H1 (cell line): ENCODE results near the gene MRPL16. TPM values are rescaled to one million over a fixed set of nuclear protein-coding genes. Genes with fewer than 3 reads are reported as not detected.

Experiments used
- CTCF ChIA-PET: fragments of 300-600 bp; sonication (Branson Sonifier 250); formaldehyde crosslinking; loops from one replicate; lab custom pipeline; 2021; ENCODE audit not compliant: partially characterized antibody; lab: Charles Lee
- POLR2A ChIA-PET: fragments of 300-600 bp; sonication (Branson Sonifier 250); formaldehyde crosslinking; loops from one replicate; lab custom pipeline; 2021; ENCODE audit warnings: inconsistent platforms; ENCODE audit not compliant: partially characterized antibody; lab: Charles Lee
- DNase-seq, 2 experiments: peaks; one replicate each; pipeline versions ENCODE4 v3.0.0 to v3.0.0-alpha.2; 2010 to 2022; ENCODE audit warnings: low spot score in 2 of 2, low read depth in 1 of 2, mixed read lengths in 1 of 2
- FAIRE-seq: peaks from 2 replicates; lab custom pipeline; 2011; peaks lifted over from hg19 to GRCh38; lab: Jason Lieb, UNC
- H2AFZ ChIP-seq: 2 replicates; pipeline ENCODE4 v1.8.1; 2012; ENCODE audit warnings: low read length, inconsistent platforms
- H2AK5ac ChIP-seq: 2 replicates; pipeline ENCODE4 v1.6.1; 2013; ENCODE audit warnings: low read depth, low read length
- H2BK120ac ChIP-seq: replicated peaks from 2 replicates; pipeline ENCODE3; 2013; ENCODE audit warnings: low read depth, low read length, inconsistent platforms
- H2BK12ac ChIP-seq: 2 replicates; pipeline ENCODE4 v1.6.1; 2013; ENCODE audit warnings: low read depth, low read length
- H2BK15ac ChIP-seq: 2 replicates; pipeline ENCODE4 v1.6.1; 2013; ENCODE audit warnings: low read length
- H2BK20ac ChIP-seq: 2 replicates; pipeline ENCODE4 v1.6.1; 2013; ENCODE audit warnings: low read length
- H2BK5ac ChIP-seq: 2 replicates; pipeline ENCODE4 v1.6.1; 2013; ENCODE audit warnings: low read depth, low read length
- H3K14ac ChIP-seq: 2 replicates; pipeline ENCODE4 v1.6.1; 2013; ENCODE audit warnings: inconsistent platforms; ENCODE audit not compliant: insufficient read length
- H3K18ac ChIP-seq: 2 replicates; pipeline ENCODE4 v1.6.1; 2013; ENCODE audit warnings: low read length; ENCODE audit errors: extremely low read depth
- H3K23ac ChIP-seq: 2 replicates; pipeline ENCODE4 v1.6.1; 2013; ENCODE audit warnings: inconsistent platforms; ENCODE audit not compliant: insufficient read length
- H3K23me2 ChIP-seq: 2 replicates; pipeline ENCODE4 v1.6.1; 2013; ENCODE audit warnings: low read depth, low read length
- H3K27ac ChIP-seq: 2 replicates; pipeline ENCODE4 v1.6.1; 2011; ENCODE audit warnings: low read depth, low read length, inconsistent platforms
- H3K27me3 ChIP-seq, 4 experiments: replicated peaks in 1 of 4; 1 replicate in 1 of 4; 2 replicates in 3 of 4; pipeline versions ENCODE4 v1.6.1 to v1.8.1; 2011 to 2013; ENCODE audit warnings: low read length in 3 of 4, mild to moderate bottlenecking in 3 of 4, inconsistent platforms in 2 of 4, mixed read lengths in 2 of 4, moderate library complexity in 1 of 4; ENCODE audit not compliant: control insufficient read depth in 3 of 4, insufficient read depth in 3 of 4; ENCODE audit errors: extremely low read depth in 1 of 4
- H3K36me3 ChIP-seq, 4 experiments: 2 replicates each; pipeline versions ENCODE4 v1.6.1 to v1.8.1; 2011 to 2013; ENCODE audit warnings: mild to moderate bottlenecking in 4 of 4, low read length in 3 of 4, moderate library complexity in 2 of 4, control low read depth in 1 of 4, inconsistent platforms in 1 of 4; ENCODE audit not compliant: insufficient read depth in 4 of 4, control insufficient read depth in 2 of 4
- H3K4ac ChIP-seq: replicated peaks from 2 replicates; pipeline ENCODE3; 2013; ENCODE audit warnings: low read length, low read depth, mixed read lengths, inconsistent platforms; ENCODE audit not compliant: insufficient read length
- H3K4me1 ChIP-seq, 4 experiments: replicated peaks in 1 of 4; 1 replicate in 1 of 4; 2 replicates in 3 of 4; pipeline versions ENCODE4 v1.6.1 to v1.8.1; 2011 to 2013; ENCODE audit warnings: low read length in 3 of 4, inconsistent platforms in 2 of 4, mixed read lengths in 1 of 4; ENCODE audit not compliant: insufficient read depth in 4 of 4, control insufficient read depth in 3 of 4
- H3K4me2 ChIP-seq, 2 experiments: 2 replicates each; pipeline versions ENCODE4 v1.6.1 to v1.8.1; 2011 to 2013; ENCODE audit warnings: low read depth in 2 of 2, low read length in 2 of 2, control low read depth in 1 of 2, inconsistent platforms in 1 of 2, mild to moderate bottlenecking in 1 of 2; ENCODE audit not compliant: insufficient read depth in 1 of 2
- H3K4me3 ChIP-seq, 4 experiments: fragments of 200-600, 300-600 bp in 1 of 4; sonication (generic), shearing (Covaris generic), sonication (Bioruptor Twin) in 1 of 4; 2 replicates each; pipeline versions ENCODE4 v1.5.1 to v1.8.1; 2011 to 2016; ENCODE audit warnings: low read length in 4 of 4, low read depth in 3 of 4, control low read depth in 2 of 4, inconsistent platforms in 2 of 4, mild to moderate bottlenecking in 2 of 4, mixed read lengths in 1 of 4, moderate library complexity in 1 of 4; ENCODE audit not compliant: insufficient read depth in 2 of 4; ENCODE audit errors: extremely low read depth in 1 of 4
- H3K56ac ChIP-seq: replicated peaks from 2 replicates; pipeline ENCODE3; 2013; ENCODE audit warnings: low read depth, mild to moderate bottlenecking, mixed read lengths, low read length, inconsistent platforms; ENCODE audit not compliant: insufficient read length
- H3K79me1 ChIP-seq: 2 replicates; pipeline ENCODE4 v1.6.1; 2013; ENCODE audit warnings: low read depth, low read length, control low read depth
- H3K79me2 ChIP-seq, 2 experiments: 2 replicates each; pipeline versions ENCODE4 v1.6.1 to v1.8.1; 2012 to 2013; ENCODE audit warnings: low read length in 2 of 2, mild to moderate bottlenecking in 2 of 2, inconsistent platforms in 1 of 2; ENCODE audit not compliant: insufficient read depth in 2 of 2, control insufficient read depth in 1 of 2
- H3K9ac ChIP-seq, 4 experiments: replicated peaks in 1 of 4; 1 replicate in 1 of 4; 2 replicates in 3 of 4; pipeline versions ENCODE4 v1.6.1 to v1.8.1; 2011 to 2013; ENCODE audit warnings: low read depth in 3 of 4, low read length in 3 of 4, control low read depth in 2 of 4, mild to moderate bottlenecking in 2 of 4, moderate library complexity in 2 of 4, inconsistent platforms in 1 of 4; ENCODE audit errors: extremely low read depth in 1 of 4
- H3K9me3 ChIP-seq, 2 experiments: 2 replicates each; pipeline versions ENCODE4 v1.6.1 to v1.8.1; 2012 to 2013; ENCODE audit warnings: mild to moderate bottlenecking in 2 of 2, moderate library complexity in 2 of 2, control low read depth in 1 of 2, inconsistent platforms in 1 of 2, low read depth in 1 of 2, low read length in 1 of 2, mixed read lengths in 1 of 2; ENCODE audit not compliant: insufficient read depth in 2 of 2
- H4K20me1 ChIP-seq, 2 experiments: replicated peaks in 1 of 2; 2 replicates each; pipeline versions ENCODE3 to v1.8.1; 2011 to 2013; ENCODE audit warnings: inconsistent platforms in 2 of 2, low read length in 2 of 2, mild to moderate bottlenecking in 1 of 2; ENCODE audit not compliant: insufficient read depth in 2 of 2, control insufficient read depth in 1 of 2
- H4K5ac ChIP-seq: 2 replicates; pipeline ENCODE4 v1.6.1; 2013; ENCODE audit warnings: low read length, low read depth, mixed read lengths, inconsistent platforms; ENCODE audit not compliant: insufficient read length
- H4K8ac ChIP-seq: 2 replicates; pipeline ENCODE4 v1.8.0; 2013; ENCODE audit warnings: mild to moderate bottlenecking, moderate library complexity, low read length, inconsistent platforms; ENCODE audit not compliant: insufficient read depth; ENCODE audit errors: extremely low read depth
- H4K91ac ChIP-seq: replicated peaks from 2 replicates; pipeline ENCODE3; 2013; ENCODE audit warnings: low read length, mixed read lengths, inconsistent platforms; ENCODE audit not compliant: insufficient read length
- HDAC6 ChIP-seq: IDR thresholded peaks from one replicate; pipeline ENCODE4 v1.7.1; 2012; ENCODE audit warnings: low read depth, mild to moderate bottlenecking, inconsistent platforms, low read length, moderate library complexity
- JUN ChIP-seq: IDR thresholded peaks from 2 replicates; pipeline ENCODE4 v1.6.1; 2011; ENCODE audit warnings: low read depth, mild to moderate bottlenecking, improper control_type of control experiment, low read length
- NRF1 ChIP-seq: IDR thresholded peaks from 2 replicates; pipeline ENCODE4 v1.6.1; 2011; ENCODE audit warnings: mild to moderate bottlenecking, low read depth, low read length, improper control_type of control experiment
- RNF2 ChIP-seq: fragments of 200-900, 300-1000 bp; sonication (generic); IDR thresholded peaks from 2 replicates; pipeline ENCODE4 v1.7.1; 2016; ENCODE audit warnings: borderline replicate concordance, low read depth, mild to moderate bottlenecking, antibody characterized with exemption, low read length; ENCODE audit not compliant: poor library complexity, severe bottlenecking; ENCODE audit errors: missing control alignments
- SAP30 ChIP-seq: fragments of 300-600 bp; sonication (generic); IDR thresholded peaks from 2 replicates; pipeline ENCODE4 v1.7.1; 2012; ENCODE audit warnings: low read length, moderate library complexity, mild to moderate bottlenecking, inconsistent platforms; ENCODE audit not compliant: insufficient read depth, insufficient replicate concordance
- SP4 ChIP-seq: IDR thresholded peaks from 2 replicates; pipeline ENCODE4 v1.6.1; 2012; ENCODE audit warnings: low read length, inconsistent platforms
- SUZ12 ChIP-seq: fragments of 200-600 bp; sonication (generic); IDR thresholded peaks from 2 replicates; pipeline ENCODE4 v1.6.1; 2012; ENCODE audit warnings: mild to moderate bottlenecking, inconsistent platforms, low read length, moderate library complexity, mixed read lengths
- TCF12 ChIP-seq: IDR thresholded peaks from 2 replicates; pipeline ENCODE4 v1.6.1; 2011; ENCODE audit warnings: low read depth, mild to moderate bottlenecking, low read length
- WGBS, 2 experiments: shearing (Covaris generic) in 1 of 2; methylation state at CpG; one replicate each; pipeline versions ENCODE4 v1.1.6 to v1.1.7; 2013 to 2015; ENCODE audit warnings: low lambda C conversion rate in 2 of 2, mixed read lengths in 2 of 2, inconsistent platforms in 1 of 2, low coverage in 1 of 2, missing lambda C conversion rate in 1 of 2; ENCODE audit not compliant: insufficient replicate concordance in 2 of 2, insufficient coverage in 1 of 2, insufficient read length in 1 of 2; ENCODE audit errors: extremely low coverage in 1 of 2, missing lambda C conversion rate in 1 of 2; 5-methylcytosine and 5-hydroxymethylcytosine counted together
- polyA plus RNA-seq, 7 experiments: library from polyadenylated mRNA; depleted of rRNA in 3 of 7; stranded (reverse) in 5 of 7; unstranded in 2 of 7; fragments of >200 nt in 5 of 7; fragments of 200-250 nt in 2 of 7; gene quantifications; 1 replicate in 5 of 7; 2 replicates in 1 of 7; 4 replicates in 1 of 7; pipeline versions ENCODE4 v1.2.1 to v1.2.3, GENCODE V29; 2011 to 2013; ENCODE audit warnings: missing spikeins in 2 of 7, mixed read lengths in 2 of 7
- total RNA-seq: library from RNA; stranded (reverse); fragmentation: NEBNext Ultra II Directional; extraction: Animal tissue kit (Norgen Biotek cat#: 25700); gene quantifications from 2 replicates; pipeline ENCODE4 v1.2.1, GENCODE V29; 2021
- TF ChIP-seq, protein P1 (sequence below), 3 experiments: IDR thresholded peaks; 1 replicate in 2 of 3; 2 replicates in 1 of 3; pipeline versions ENCODE4 v1.5.1 to v1.6.1; 2011; ENCODE audit warnings: low read length in 3 of 3, mild to moderate bottlenecking in 3 of 3, inconsistent platforms in 2 of 3, low read depth in 1 of 3, moderate library complexity in 1 of 3; ENCODE audit not compliant: insufficient read depth in 1 of 3; ENCODE audit errors: control extremely low read depth in 1 of 3

Gene MRPL16
- total and polyA plus RNA-seq, 2 of the 8 experiments (the other 6 are each of a cell fraction or from before 2014, with no cell fraction given), result 69.2 to 79.8 TPM

DNA sequence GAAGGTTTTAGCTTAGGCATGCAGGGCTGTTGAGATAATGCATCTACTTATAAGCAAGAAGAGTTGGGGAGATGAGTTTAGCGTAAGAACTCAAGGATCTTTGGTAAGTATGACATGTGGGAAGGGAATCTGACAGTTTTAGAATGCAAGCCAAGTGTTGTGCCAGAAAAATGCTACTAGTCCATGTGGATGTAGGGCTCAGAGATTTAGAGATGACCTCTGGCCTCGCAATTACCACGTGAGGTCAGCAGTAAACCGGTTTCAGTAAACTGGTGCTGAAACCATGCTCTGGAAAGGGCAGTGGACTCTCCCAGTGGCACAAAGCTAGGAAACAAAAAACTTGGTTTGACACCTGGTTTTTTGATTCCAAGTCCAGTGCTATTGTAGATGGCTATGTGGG is 18.9 kb downstream of the MRPL16 start:
- Histone ChIP-seq H3K9ac (no peak overlapping the region), H3K36me3 (peaks cover 10 to 82% (median 53%) of the 10 kb centered on the region in 4 experiments; a peak in 7 of 8 replicates), H2AFZ (no peak overlapping the region), H3K23ac (no peak overlapping the region), H4K91ac (no peak overlapping the region), H2BK20ac (no peak overlapping the region), H2BK5ac (no peak overlapping the region), H4K5ac (no peak overlapping the region), H3K4me1 (no peaks in the 10 kb centered on the region), H3K79me2 (no peaks in the 10 kb centered on the region), H3K56ac (no peak overlapping the region), H3K27ac (no peak overlapping the region), H3K27me3 (no peaks in the 10 kb centered on the region), H3K4me2 (no peak overlapping the region), H2BK120ac (no peak overlapping the region), H3K23me2 (no peaks in the 10 kb centered on the region; the same call in 1 of the 2 replicates), H3K9me3 (no peaks in the 10 kb centered on the region), H2AK5ac (no peak overlapping the region), H3K79me1 (no peaks in the 10 kb centered on the region; the same call in 1 of the 2 replicates), H4K20me1 (peaks cover 2% of the 10 kb centered on the region in 2 experiments), H3K4me3 (no peak overlapping the region), H2BK15ac (no peak overlapping the region), H3K14ac (no peak overlapping the region), H3K18ac (no peak overlapping the region), H2BK12ac (no peak overlapping the region), H3K4ac (no peak overlapping the region), H4K8ac (no peak overlapping the region)
- ChIA-PET POLR2A (no interaction called here), CTCF (interaction anchor here (1.0 to 2.8 kb wide), 5 partner anchors 10 to 553 kb away, joined by 3 to 12 read pairs (median 4); partner anchors contain the start of gene STX3)
- WGBS, 2 experiments, result 96% methylated on average over 4 of the region's 4 CpGs; no CpG with 5 or more reads in 1 of the 2 experiments
- no peak for TF ChIP-seq SP4
- TF ChIP-seq, protein P1, sequence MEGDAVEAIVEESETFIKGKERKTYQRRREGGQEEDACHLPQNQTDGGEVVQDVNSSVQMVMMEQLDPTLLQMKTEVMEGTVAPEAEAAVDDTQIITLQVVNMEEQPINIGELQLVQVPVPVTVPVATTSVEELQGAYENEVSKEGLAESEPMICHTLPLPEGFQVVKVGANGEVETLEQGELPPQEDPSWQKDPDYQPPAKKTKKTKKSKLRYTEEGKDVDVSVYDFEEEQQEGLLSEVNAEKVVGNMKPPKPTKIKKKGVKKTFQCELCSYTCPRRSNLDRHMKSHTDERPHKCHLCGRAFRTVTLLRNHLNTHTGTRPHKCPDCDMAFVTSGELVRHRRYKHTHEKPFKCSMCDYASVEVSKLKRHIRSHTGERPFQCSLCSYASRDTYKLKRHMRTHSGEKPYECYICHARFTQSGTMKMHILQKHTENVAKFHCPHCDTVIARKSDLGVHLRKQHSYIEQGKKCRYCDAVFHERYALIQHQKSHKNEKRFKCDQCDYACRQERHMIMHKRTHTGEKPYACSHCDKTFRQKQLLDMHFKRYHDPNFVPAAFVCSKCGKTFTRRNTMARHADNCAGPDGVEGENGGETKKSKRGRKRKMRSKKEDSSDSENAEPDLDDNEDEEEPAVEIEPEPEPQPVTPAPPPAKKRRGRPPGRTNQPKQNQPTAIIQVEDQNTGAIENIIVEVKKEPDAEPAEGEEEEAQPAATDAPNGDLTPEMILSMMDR (IDR thresholded peaks at IDR 0.05; ENCODE audit: control extremely low read depth in 1 of 3, insufficient read depth in 1 of 3, low read depth in 1 of 3, low read length in 3 of 3), result no peak
- no peak for TF ChIP-seq TCF12
- no peak for TF ChIP-seq RNF2
- TF ChIP-seq SUZ12, result no peak
- no peak for TF ChIP-seq JUN
- no peak for TF ChIP-seq NRF1
- TF ChIP-seq SAP30, result no peak
- no peak for TF ChIP-seq HDAC6
- DNase-seq, result no peak
- FAIRE-seq, result no peak
